T-helper 2 cell (primary cell): Measurements from ENCODE around the gene ZSCAN5B.
"Not testable (repeated sequence)": the region's sequence is repeated elsewhere in the genome, so short reads cannot be mapped to it uniquely, and the experiment has no call there.

ENCODE experiments used
- DNase-seq, 5 experiments: peaks; one replicate each; pipeline versions ENCODE4 v3.0.0 to v3.0.0-alpha.2; 2012 to 2022

Gene ZSCAN5B

DNA sequence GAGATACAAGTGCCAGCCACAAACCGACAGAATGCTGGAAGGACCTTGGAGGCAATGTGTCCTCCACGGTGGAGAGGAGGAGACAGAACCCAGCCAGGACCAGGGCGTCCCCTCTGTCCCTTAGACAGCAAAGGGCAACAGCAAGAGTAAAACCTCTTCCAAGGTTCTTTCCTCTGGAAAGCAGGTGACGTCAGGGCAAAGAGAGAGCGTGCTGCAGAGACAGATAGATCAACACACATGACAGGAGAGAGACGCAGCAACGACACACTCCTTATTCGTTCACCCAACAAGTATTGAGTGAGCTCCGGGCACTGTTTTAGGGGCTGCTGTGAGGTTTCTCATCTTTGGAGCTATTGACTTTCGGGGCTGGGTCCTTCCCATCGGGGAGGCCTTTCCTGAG, 23.0 kb downstream of the ZSCAN5B start:
- DNase-seq = no peak

DNA sequence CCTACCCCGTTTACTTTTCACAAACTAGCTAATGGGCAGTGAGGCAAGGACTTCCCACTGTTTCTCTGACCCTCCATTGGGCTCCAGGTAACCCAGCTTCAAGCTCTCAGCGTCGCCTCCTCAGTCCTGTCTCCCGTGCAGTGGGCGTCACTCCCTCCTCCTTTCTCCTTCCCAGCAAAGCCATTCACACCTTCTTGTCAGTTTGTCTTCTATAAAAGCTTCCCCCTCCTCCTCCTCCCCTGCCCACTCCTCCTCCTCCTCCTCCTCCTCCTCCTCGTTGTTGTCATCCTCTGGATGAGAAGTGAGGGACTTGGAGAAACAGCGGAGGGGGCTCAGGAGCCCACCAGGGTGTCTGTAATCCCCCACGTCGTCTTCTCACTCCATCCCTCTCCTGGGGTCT, 23.5 kb downstream of the ZSCAN5B start:
- no peak for DNase-seq

DNA sequence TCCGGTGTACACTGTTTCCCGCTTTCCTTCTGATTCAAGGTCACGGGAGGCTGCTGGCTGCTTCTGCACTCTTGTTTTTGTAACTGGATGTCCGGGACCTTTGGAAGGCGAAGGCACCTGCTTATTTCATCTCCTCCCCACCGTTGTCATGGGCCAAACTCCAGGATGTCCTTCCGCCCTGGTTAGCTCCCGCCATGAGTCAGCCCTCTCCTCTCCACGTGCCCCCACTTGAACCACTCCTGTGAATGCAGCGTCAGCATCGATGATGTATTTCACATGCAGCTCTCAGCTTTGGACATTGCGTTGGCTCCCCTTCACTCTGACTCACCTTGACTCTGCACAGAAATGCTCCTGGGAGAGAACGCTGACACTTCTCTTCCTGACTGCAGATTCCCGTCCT, 27.3 kb downstream of the ZSCAN5B start:
- DNase-seq = no peak

- no peak for DNase-seq
Observed at GRCh38 chr19:56167064-56167578, 30.5 kb downstream of the ZSCAN5B start.

- no peak for DNase-seq
Observed at GRCh38 chr19:56163097-56163496, 34.5 kb downstream of the ZSCAN5B start.

DNA sequence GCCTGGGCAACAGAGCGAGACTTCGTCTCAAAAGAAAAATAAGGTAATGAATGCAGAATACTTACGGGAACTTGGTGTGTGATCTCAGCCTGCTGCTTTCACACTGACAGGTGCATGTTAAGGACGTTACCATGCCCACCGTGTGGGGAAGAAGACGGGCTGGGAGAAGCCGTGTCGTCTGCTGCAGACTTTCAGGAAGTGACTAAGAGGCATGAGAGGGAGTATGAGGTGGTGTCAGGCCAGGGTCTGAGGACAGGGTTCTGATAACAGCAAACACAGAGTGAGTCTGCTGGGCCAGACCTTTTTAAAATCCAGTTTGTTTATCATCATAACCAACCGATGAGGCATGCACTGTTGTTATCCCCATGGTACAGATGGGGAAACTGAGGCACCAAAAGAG, 35.3 kb downstream of the ZSCAN5B start:
- no peak for DNase-seq

- no peak for DNase-seq
Observed at GRCh38 chr19:56161534-56161933, 36.0 kb downstream of the ZSCAN5B start.

DNA sequence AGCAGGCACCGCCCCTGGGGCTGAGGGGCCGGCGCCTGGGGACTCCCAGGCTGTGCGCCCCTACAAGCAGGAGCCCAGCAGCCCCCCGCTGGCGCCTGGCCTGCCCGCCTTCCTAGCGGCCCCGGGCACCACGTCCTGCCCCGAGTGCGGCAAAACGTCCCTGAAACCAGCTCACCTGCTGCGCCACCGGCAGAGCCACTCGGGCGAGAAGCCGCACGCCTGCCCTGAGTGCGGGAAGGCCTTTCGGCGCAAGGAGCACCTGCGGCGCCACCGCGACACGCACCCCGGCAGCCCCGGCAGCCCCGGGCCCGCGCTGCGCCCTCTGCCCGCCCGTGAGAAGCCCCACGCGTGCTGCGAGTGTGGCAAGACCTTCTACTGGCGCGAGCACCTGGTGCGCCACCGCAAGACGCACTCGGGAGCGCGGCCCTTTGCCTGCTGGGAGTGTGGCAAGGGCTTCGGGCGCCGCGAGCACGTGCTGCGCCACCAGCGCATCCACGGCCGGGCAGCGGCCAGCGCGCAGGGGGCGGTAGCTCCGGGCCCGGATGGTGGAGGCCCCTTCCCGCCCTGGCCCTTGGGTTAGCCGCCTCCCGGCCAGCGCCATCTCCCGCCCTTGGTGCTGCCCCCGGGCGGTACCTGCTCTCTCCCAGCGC, 37.8 kb downstream of the ZSCAN5B start:
- DNase-seq = no peak

- no peak for DNase-seq
Observed at GRCh38 chr19:56159009-56159559, 38.5 kb downstream of the ZSCAN5B start.

DNA sequence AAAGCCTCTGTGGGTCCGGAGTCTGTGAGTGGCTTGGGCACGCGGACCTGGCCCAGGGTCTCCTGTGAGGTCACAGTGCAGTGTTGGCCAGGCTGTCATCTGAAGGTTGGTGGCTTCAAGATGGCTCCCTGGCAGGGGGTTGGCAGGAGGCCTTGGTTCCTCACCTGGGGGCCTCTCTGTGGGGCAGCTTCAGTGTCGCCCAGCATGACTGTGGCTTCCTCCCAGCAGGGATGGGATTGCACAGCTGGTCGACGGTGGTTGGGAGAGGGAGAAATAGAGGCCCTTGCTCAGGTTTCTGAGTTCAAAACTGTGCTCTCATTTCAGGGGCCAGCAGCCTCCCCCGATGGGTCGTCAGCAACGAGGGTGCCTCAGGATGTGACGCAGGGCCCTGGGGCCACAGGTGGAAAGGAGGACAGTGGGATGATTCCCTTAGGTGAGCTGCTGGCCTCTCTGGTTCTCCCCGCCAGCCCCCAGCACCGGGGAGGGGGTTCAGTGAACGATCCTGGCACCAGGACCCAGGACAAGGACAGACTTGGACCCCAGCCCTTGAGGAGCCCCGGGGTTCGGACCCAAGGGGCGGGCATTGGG, 39.3 kb downstream of the ZSCAN5B start:
- no peak for DNase-seq

- DNase-seq = no peak
Observed at GRCh38 chr19:56156768-56157167, 40.8 kb downstream of the ZSCAN5B start.

GRCh38 chr19:56155124-56155687, 42.4 kb downstream of the ZSCAN5B start:
- DNase-seq = no peak

GRCh38 chr19:56153507-56153906, 44.1 kb downstream of the ZSCAN5B start:
- no peak for DNase-seq

GRCh38 chr19:56152644-56153043, 44.9 kb downstream of the ZSCAN5B start:
- DNase-seq = no peak

- DNase-seq = no peak
Observed at GRCh38 chr19:56150358-56150757, 47.2 kb downstream of the ZSCAN5B start.

- no peak for DNase-seq
Observed at GRCh38 chr19:56149656-56150038, 47.9 kb downstream of the ZSCAN5B start.

- DNase-seq = not testable (repeated sequence)
Observed at GRCh38 chr19:56148955-56149655, 48.5 kb downstream of the ZSCAN5B start.

DNA sequence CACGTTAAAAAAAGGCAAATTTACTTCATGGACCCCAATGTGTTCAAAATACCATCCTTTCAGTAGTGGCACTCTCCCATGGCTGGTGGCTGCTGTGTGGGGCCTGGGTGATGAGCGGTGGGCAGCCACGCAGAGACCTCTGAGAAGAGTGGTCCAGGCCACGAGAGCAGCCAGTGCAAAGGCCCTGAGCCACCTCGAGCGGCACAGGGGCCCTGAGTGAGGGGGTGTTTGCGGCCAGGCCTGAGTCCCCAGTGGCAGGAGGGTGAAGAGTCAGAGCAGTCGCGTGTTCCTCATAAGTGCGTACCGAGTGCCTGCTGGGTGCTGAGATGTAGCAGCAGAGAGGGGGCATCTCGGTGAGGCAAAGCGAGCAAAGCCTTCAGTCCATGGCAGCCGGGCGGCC, 49.5 kb downstream of the ZSCAN5B start:
- DNase-seq = no peak

DNA sequence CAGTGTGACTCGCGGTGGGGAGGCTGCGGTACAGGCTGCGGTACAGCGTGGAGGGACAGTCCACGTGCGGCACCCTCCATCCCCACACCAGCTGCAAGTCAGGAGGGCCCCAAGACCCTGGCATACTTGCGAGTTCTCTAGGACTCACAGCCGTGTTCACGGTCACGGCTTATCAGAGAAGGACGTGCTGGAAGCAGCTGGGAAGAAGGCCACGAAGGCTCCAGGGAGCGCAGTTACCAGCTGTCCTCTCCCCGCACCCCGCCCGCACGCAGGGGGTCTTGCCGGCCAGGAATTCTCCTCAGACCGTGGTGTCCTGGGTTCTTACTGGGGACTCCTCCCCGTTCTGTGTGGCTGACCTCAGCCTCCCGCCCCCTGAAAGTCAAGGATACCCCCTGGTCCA, 50.3 kb downstream of the ZSCAN5B start:
- DNase-seq = no peak

- no peak for DNase-seq
Observed at GRCh38 chr19:56146904-56147303, 50.7 kb downstream of the ZSCAN5B start.

DNA sequence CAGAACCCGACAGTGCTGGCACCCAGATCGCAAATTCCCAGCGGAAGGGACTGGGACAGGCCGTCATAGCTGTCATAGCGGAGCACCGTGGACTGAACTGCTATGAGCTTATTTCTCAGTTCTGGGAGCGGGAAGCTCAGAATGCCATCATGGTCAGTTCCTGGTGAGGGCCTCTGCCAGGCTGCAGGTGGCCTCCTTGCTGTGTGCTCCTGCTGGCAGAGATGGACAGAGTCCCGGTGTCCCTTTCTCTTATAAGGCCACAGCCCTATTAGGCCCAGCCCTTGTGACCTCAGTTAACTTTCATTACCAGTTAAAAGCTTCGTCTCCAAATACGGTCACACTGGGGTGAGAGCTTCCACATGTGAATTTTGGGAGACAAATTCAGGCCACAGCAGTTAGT, 51.9 kb downstream of the ZSCAN5B start:
- DNase-seq = no peak

DNA sequence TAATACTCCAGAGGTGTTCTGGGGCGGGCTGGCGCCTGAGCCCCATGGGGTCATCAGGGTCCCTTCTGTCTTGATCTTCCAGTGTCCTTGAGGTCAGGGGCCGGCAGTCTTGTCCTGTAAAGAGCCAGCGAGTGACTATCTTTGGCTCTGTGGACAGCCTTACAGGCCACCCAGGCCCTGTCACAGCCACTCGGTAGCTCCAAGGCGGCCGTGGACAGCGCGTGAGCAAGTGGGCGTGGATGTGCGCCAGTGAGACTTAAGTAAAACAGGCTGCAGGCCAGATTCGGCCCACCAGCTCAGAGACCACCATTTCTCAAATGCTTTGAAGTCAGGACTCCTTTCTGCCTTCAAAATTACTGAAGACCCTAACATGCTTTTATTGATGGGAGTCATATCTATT, 52.8 kb downstream of the ZSCAN5B start:
- no peak for DNase-seq

DNA sequence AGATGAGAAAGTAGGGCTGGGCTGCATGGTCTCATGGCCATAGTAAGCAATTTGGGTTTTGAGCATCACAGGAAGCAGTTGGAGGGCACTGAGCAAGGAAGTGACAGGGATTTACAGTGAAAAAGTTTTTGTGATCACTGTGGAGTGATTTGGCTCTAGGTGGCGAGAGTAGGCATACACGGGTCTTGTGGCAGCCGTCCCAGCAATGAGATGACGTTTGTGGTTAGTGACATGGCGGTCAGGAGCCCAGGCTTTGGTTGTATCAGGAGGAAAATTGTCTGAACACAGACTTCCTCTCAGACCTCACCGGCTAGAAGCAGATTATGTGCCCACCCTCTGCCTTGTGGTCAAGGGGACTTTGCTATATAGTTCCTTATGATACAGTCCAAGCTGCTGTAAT, 53.2 kb downstream of the ZSCAN5B start:
- DNase-seq = no peak
